Measurements from ENCODE around the gene ANKZF1. TPM values are rescaled to one million over a fixed set of nuclear protein-coding genes. Genes with fewer than 3 reads are reported as not detected.

ANKZF1 gene
- total and polyA plus RNA-seq, 4 donors = 29.2 to 74.2 (median 48.8) TPM

Other genes with a start within 250 kb of the ANKZF1 start
- gene FEV, start 244.6 kb upstream of the ANKZF1 start, total RNA-seq = not detected
- gene FEV, start 244.6 kb upstream of the ANKZF1 start, polyA plus RNA-seq (ENCODE audit: insufficient read length in 2 of 2) = under 1 TPM; 0.11 to 0.14 TPM
- gene CRYBA2, start 236.4 kb upstream of the ANKZF1 start, total RNA-seq = not detected
- under 1 TPM; 0.63 to 0.76 TPM for gene CRYBA2, start 236.4 kb upstream of the ANKZF1 start, polyA plus RNA-seq (ENCODE audit: insufficient read length in 2 of 2)
- 1 to 10 TPM in 1 of 2 donors, under 1 TPM in 1; 0.79 to 4.8 TPM for gene CFAP65, start 188.3 kb upstream of the ANKZF1 start, total RNA-seq
- gene CFAP65, start 188.3 kb upstream of the ANKZF1 start, polyA plus RNA-seq (ENCODE audit: insufficient read length in 2 of 2) = 1 to 10 TPM; 5.3 to 9.0 TPM
- under 1 TPM; 0.28 to 0.30 TPM for gene IHH, start 168.9 kb upstream of the ANKZF1 start, total RNA-seq
- gene IHH, start 168.9 kb upstream of the ANKZF1 start, polyA plus RNA-seq (ENCODE audit: insufficient read length in 2 of 2) = under 1 TPM; 0.39 to 0.59 TPM
- gene NHEJ1, start 69.0 kb upstream of the ANKZF1 start, total RNA-seq = 10 to 100 TPM; 11.4 to 12.7 TPM
- gene NHEJ1, start 69.0 kb upstream of the ANKZF1 start, polyA plus RNA-seq (ENCODE audit: insufficient read length in 2 of 2) = 10 to 100 TPM in 1 of 2 donors, 1 to 10 TPM in 1; 9.8 to 10.9 TPM
- 1 to 10 TPM in 1 of 2 donors, under 1 TPM in 1; 0.69 to 1.7 TPM for gene SLC23A3, start 59.8 kb upstream of the ANKZF1 start, total RNA-seq
- gene SLC23A3, start 59.8 kb upstream of the ANKZF1 start, polyA plus RNA-seq (ENCODE audit: insufficient read length in 2 of 2) = 1 to 10 TPM in 1 of 2 donors, under 1 TPM in 1; 0.17 to 2.4 TPM
- gene CNPPD1, start 52.9 kb upstream of the ANKZF1 start, total RNA-seq = 10 to 100 TPM; 27.5 to 37.8 TPM
- 10 to 100 TPM; 53.7 to 57.5 TPM for gene CNPPD1, start 52.9 kb upstream of the ANKZF1 start, polyA plus RNA-seq (ENCODE audit: insufficient read length in 2 of 2)
- gene RETREG2, start 51.5 kb upstream of the ANKZF1 start, total RNA-seq = 10 to 100 TPM; 64.6 to 78.6 TPM
- gene RETREG2, start 51.5 kb upstream of the ANKZF1 start, polyA plus RNA-seq (ENCODE audit: insufficient read length in 2 of 2) = 100 to 1,000 TPM; 170 to 188 TPM
- gene ZFAND2B, start 23.0 kb upstream of the ANKZF1 start, total RNA-seq = 10 to 100 TPM; 14.5 to 40.5 TPM
- 10 to 100 TPM; 37.2 to 46.4 TPM for gene ZFAND2B, start 23.0 kb upstream of the ANKZF1 start, polyA plus RNA-seq (ENCODE audit: insufficient read length in 2 of 2)
- gene ABCB6, start 10.8 kb upstream of the ANKZF1 start, total RNA-seq = 10 to 100 TPM; 39.7 to 47.2 TPM
- gene ABCB6, start 10.8 kb upstream of the ANKZF1 start, polyA plus RNA-seq (ENCODE audit: insufficient read length in 2 of 2) = 10 to 100 TPM; 60.6 to 78.8 TPM
- 10 to 100 TPM; 26.2 to 45.9 TPM for gene ATG9A, start 170 bp upstream of the ANKZF1 start, total RNA-seq
- gene ATG9A, start 170 bp upstream of the ANKZF1 start, polyA plus RNA-seq (ENCODE audit: insufficient read length in 2 of 2) = 10 to 100 TPM; 56.0 to 59.8 TPM
- 10 to 100 TPM in 1 of 2 donors, 1 to 10 TPM in 1; 9.4 to 22.1 TPM for gene GLB1L, start 15.6 kb downstream of the ANKZF1 start, total RNA-seq
- 10 to 100 TPM; 11.4 to 12.0 TPM for gene GLB1L, start 15.6 kb downstream of the ANKZF1 start, polyA plus RNA-seq (ENCODE audit: insufficient read length in 2 of 2)
- 10 to 100 TPM; 16.4 to 25.0 TPM for gene STK16, start 15.7 kb downstream of the ANKZF1 start, total RNA-seq
- 10 to 100 TPM; 36.3 to 38.7 TPM for gene STK16, start 15.7 kb downstream of the ANKZF1 start, polyA plus RNA-seq (ENCODE audit: insufficient read length in 2 of 2)
- gene TUBA4B, start 23.4 kb downstream of the ANKZF1 start, total RNA-seq = 1 to 10 TPM in 1 of 2 donors, not detected in 1; 1.5 TPM
- under 1 TPM; 0.38 to 0.39 TPM for gene TUBA4B, start 23.4 kb downstream of the ANKZF1 start, polyA plus RNA-seq (ENCODE audit: insufficient read length in 2 of 2)
- gene TUBA4A, start 24.1 kb downstream of the ANKZF1 start, total RNA-seq = 10 to 100 TPM; 14.3 to 43.9 TPM
- 10 to 100 TPM; 73.6 to 84.9 TPM for gene TUBA4A, start 24.1 kb downstream of the ANKZF1 start, polyA plus RNA-seq (ENCODE audit: insufficient read length in 2 of 2)
- 100 to 1,000 TPM in 1 of 2 donors, 10 to 100 TPM in 1; 81.5 to 101 TPM for gene DNAJB2, start 49.6 kb downstream of the ANKZF1 start, total RNA-seq
- gene DNAJB2, start 49.6 kb downstream of the ANKZF1 start, polyA plus RNA-seq (ENCODE audit: insufficient read length in 2 of 2) = 100 to 1,000 TPM; 163 to 186 TPM
- gene PTPRN, start 79.6 kb downstream of the ANKZF1 start, total RNA-seq = 10 to 100 TPM; 12.6 to 67.3 TPM
- 10 to 100 TPM; 72.2 to 88.1 TPM for gene PTPRN, start 79.6 kb downstream of the ANKZF1 start, polyA plus RNA-seq (ENCODE audit: insufficient read length in 2 of 2)
- 1 to 10 TPM; 1.1 to 2.8 TPM for gene RESP18, start 102.9 kb downstream of the ANKZF1 start, total RNA-seq
- gene RESP18, start 102.9 kb downstream of the ANKZF1 start, polyA plus RNA-seq (ENCODE audit: insufficient read length in 2 of 2) = 1 to 10 TPM; 6.6 to 7.0 TPM
- 10 to 100 TPM; 25.6 to 40.8 TPM for gene DNPEP, start 158.1 kb downstream of the ANKZF1 start, total RNA-seq
- 10 to 100 TPM; 40.2 to 57.2 TPM for gene DNPEP, start 158.1 kb downstream of the ANKZF1 start, polyA plus RNA-seq (ENCODE audit: insufficient read length in 2 of 2)
- 1 to 10 TPM; 4.8 to 5.5 TPM for gene DES, start 188.6 kb downstream of the ANKZF1 start, total RNA-seq
- 1 to 10 TPM; 3.5 to 8.8 TPM for gene DES, start 188.6 kb downstream of the ANKZF1 start, polyA plus RNA-seq (ENCODE audit: insufficient read length in 2 of 2)
- gene SPEG, start 205.0 kb downstream of the ANKZF1 start, total RNA-seq = 10 to 100 TPM; 12.2 to 20.8 TPM
- 10 to 100 TPM; 71.1 to 84.2 TPM for gene SPEG, start 205.0 kb downstream of the ANKZF1 start, polyA plus RNA-seq (ENCODE audit: insufficient read length in 2 of 2)